Karpas-422 (cell line): ENCODE measurements around the gene KRTAP5-7. TPM values are rescaled to one million over a fixed set of nuclear protein-coding genes. Genes with fewer than 3 reads are reported as not detected.

Experiments used
- DNase-seq: peaks from one replicate; pipeline ENCODE4 v3.0.0-alpha.2; 2015
- H2AFZ ChIP-seq: fragments of 200-600 bp; sonication (generic); 2 replicates; pipeline ENCODE4 v1.6.1; 2014; ENCODE audit warnings: antibody characterized with exemption, low read length, mixed read lengths
- H3K27ac ChIP-seq: fragments of 200-600 bp; sonication (generic); 2 replicates; pipeline ENCODE4 v1.5.1; 2014; ENCODE audit warnings: mild to moderate bottlenecking, low read length, moderate library complexity
- H3K27me3 ChIP-seq: fragments of 200-600 bp; sonication (generic); 2 replicates; pipeline ENCODE4 v1.6.1; 2014; ENCODE audit warnings: low read length, mixed read lengths
- H3K36me3 ChIP-seq: fragments of 200-600 bp; sonication (generic); 2 replicates; pipeline ENCODE4 v1.6.1; 2014; ENCODE audit warnings: low read length, mixed read lengths; ENCODE audit not compliant: insufficient read depth
- H3K4me1 ChIP-seq: fragments of 200-600 bp; sonication (generic); 2 replicates; pipeline ENCODE4 v1.6.1; 2014; ENCODE audit warnings: mild to moderate bottlenecking, low read length, mixed read lengths
- H3K4me2 ChIP-seq: fragments of 200-600 bp; sonication (generic); 2 replicates; pipeline ENCODE4 v1.6.1; 2014; ENCODE audit warnings: low read length, low read depth, mild to moderate bottlenecking; ENCODE audit not compliant: poor library complexity, severe bottlenecking
- H3K4me3 ChIP-seq: fragments of 200-600 bp; sonication (generic); 2 replicates; pipeline ENCODE4 v1.5.1; 2014; ENCODE audit warnings: mild to moderate bottlenecking, antibody characterized with exemption, low read length, mixed read lengths
- H3K79me2 ChIP-seq: fragments of 200-600 bp; sonication (generic); 2 replicates; pipeline ENCODE4 v1.6.1; 2014; ENCODE audit warnings: mild to moderate bottlenecking, low read length, mixed read lengths
- H3K9ac ChIP-seq: fragments of 200-600 bp; sonication (generic); 2 replicates; pipeline ENCODE4 v1.6.0; 2014; ENCODE audit warnings: low read length
- H3K9me2 ChIP-seq: fragments of 200-600 bp; sonication (generic), shearing (Covaris generic); replicated peaks from 2 replicates; pipeline ENCODE4 v1.6.0; 2014; ENCODE audit warnings: mild to moderate bottlenecking, low read length, moderate library complexity; ENCODE audit not compliant: insufficient read depth
- H3K9me3 ChIP-seq: fragments of 300-700, 200-600 bp; sonication (generic); 2 replicates; pipeline ENCODE4 v1.6.1; 2014; ENCODE audit warnings: low read length, mixed read lengths
- H4K20me1 ChIP-seq: fragments of 200-600 bp; sonication (generic); 2 replicates; pipeline ENCODE4 v1.6.1; 2014; ENCODE audit warnings: mild to moderate bottlenecking, antibody characterized with exemption, low read length, low read depth; ENCODE audit not compliant: insufficient read depth
- total RNA-seq: library from RNA; depleted of rRNA; stranded (reverse); fragments of >200 nt; shearing (Covaris generic); gene quantifications from 2 replicates; pipeline ENCODE4 v1.2.3, GENCODE V29; 2014; ENCODE audit warnings: low replicate concordance

KRTAP5-7 gene
- total RNA-seq, 1 experiment from 2014 or later: 1.5 TPM

- Histone ChIP-seq H3K9ac (no peak overlapping the region), H2AFZ (no peak overlapping the region), H3K4me3 (no peak overlapping the region), H3K9me3 (no peaks in the 10 kb centered on the region), H4K20me1 (no peaks in the 10 kb centered on the region), H3K27ac (no peak overlapping the region), H3K4me2 (no peak overlapping the region), H3K4me1 (no peaks in the 10 kb centered on the region), H3K36me3 (peaks cover 14% of the 10 kb centered on the region), H3K27me3 (no peaks in the 10 kb centered on the region), H3K9me2 (no peaks in the 10 kb centered on the region), H3K79me2 (no peaks in the 10 kb centered on the region)
- DNase-seq: no peak
Measured at GRCh38 chr11:71484248-71485062, 42.6 kb upstream of the KRTAP5-7 start.

GRCh38 chr11:71485063-71485399 is 42.0 kb upstream of the KRTAP5-7 start:
- no peak overlapping the region for H3K4me2 ChIP-seq
- H3K27ac ChIP-seq: no peak overlapping the region
- DNase-seq: no peak
- no peak overlapping the region for H3K4me3 ChIP-seq
- H3K9ac ChIP-seq: no peak overlapping the region
- H3K9me3 ChIP-seq: no peaks in the 10 kb centered on the region
- H4K20me1 ChIP-seq: no peaks in the 10 kb centered on the region
- H3K27me3 ChIP-seq: no peaks in the 10 kb centered on the region
- H3K36me3 ChIP-seq: peaks cover 14% of the 10 kb centered on the region
- H3K9me2 ChIP-seq: no peaks in the 10 kb centered on the region
- H3K4me1 ChIP-seq: no peaks in the 10 kb centered on the region
- H3K79me2 ChIP-seq: no peaks in the 10 kb centered on the region
- H2AFZ ChIP-seq: no peak overlapping the region

GRCh38 chr11:71485466-71485865 is 41.6 kb upstream of the KRTAP5-7 start:
- H3K4me3 ChIP-seq: no peak overlapping the region
- H3K27ac ChIP-seq: no peak overlapping the region
- H2AFZ ChIP-seq: no peak overlapping the region
- no peaks in the 10 kb centered on the region for H3K9me3 ChIP-seq
- H3K9ac ChIP-seq: no peak overlapping the region
- H3K36me3 ChIP-seq: peaks cover 14% of the 10 kb centered on the region
- no peaks in the 10 kb centered on the region for H3K9me2 ChIP-seq
- H3K4me1 ChIP-seq: no peaks in the 10 kb centered on the region
- H3K27me3 ChIP-seq: no peaks in the 10 kb centered on the region
- H3K4me2 ChIP-seq: no peak overlapping the region
- no peaks in the 10 kb centered on the region for H3K79me2 ChIP-seq
- no peak for DNase-seq
- H4K20me1 ChIP-seq: no peaks in the 10 kb centered on the region

- Histone ChIP-seq H3K9ac (no peak overlapping the region), H3K4me1 (no peaks in the 10 kb centered on the region), H3K4me3 (no peak overlapping the region), H3K9me2 (no peaks in the 10 kb centered on the region), H3K79me2 (no peaks in the 10 kb centered on the region), H3K9me3 (no peaks in the 10 kb centered on the region), H4K20me1 (no peaks in the 10 kb centered on the region), H3K27me3 (no peaks in the 10 kb centered on the region), H2AFZ (no peak overlapping the region), H3K36me3 (peaks cover 14% of the 10 kb centered on the region), H3K27ac (no peak overlapping the region), H3K4me2 (no peak overlapping the region)
- DNase-seq: no peak
Measured at GRCh38 chr11:71486320-71486719, 40.7 kb upstream of the KRTAP5-7 start.

- Histone ChIP-seq H3K4me3 (no peak overlapping the region), H4K20me1 (no peaks in the 10 kb centered on the region), H3K9ac (no peak overlapping the region), H3K27ac (no peak overlapping the region), H3K9me3 (no peaks in the 10 kb centered on the region), H3K9me2 (no peaks in the 10 kb centered on the region), H3K79me2 (no peaks in the 10 kb centered on the region), H3K36me3 (peaks cover 2% of the 10 kb centered on the region; the same call in 1 of the 2 replicates), H3K27me3 (no peaks in the 10 kb centered on the region), H3K4me1 (no peaks in the 10 kb centered on the region), H3K4me2 (no peak overlapping the region), H2AFZ (no peak overlapping the region)
- no peak for DNase-seq
Measured at GRCh38 chr11:71488681-71489270, 38.3 kb upstream of the KRTAP5-7 start.

- H3K36me3 ChIP-seq: 0 out of 2 replicates have a peak, but pooled peaks cover 2% of the 10 kb centered on the region
- no peak overlapping the region for H3K9ac ChIP-seq
- H3K9me3 ChIP-seq: no peaks in the 10 kb centered on the region
- no peak overlapping the region for H3K27ac ChIP-seq
- no peak overlapping the region for H3K4me2 ChIP-seq
- no peaks in the 10 kb centered on the region for H3K9me2 ChIP-seq
- no peak overlapping the region for H3K4me3 ChIP-seq
- DNase-seq: no peak
- H3K27me3 ChIP-seq: no peaks in the 10 kb centered on the region
- H3K4me1 ChIP-seq: no peaks in the 10 kb centered on the region
- no peak overlapping the region for H2AFZ ChIP-seq
- H4K20me1 ChIP-seq: no peaks in the 10 kb centered on the region
- no peaks in the 10 kb centered on the region for H3K79me2 ChIP-seq
Measured at GRCh38 chr11:71489311-71490043, 37.6 kb upstream of the KRTAP5-7 start.

- H3K9me3 ChIP-seq: no peaks in the 10 kb centered on the region
- H3K36me3 ChIP-seq: 0 out of 2 replicates have a peak, but pooled peaks cover 2% of the 10 kb centered on the region
- H3K4me3 ChIP-seq: no peak overlapping the region
- H3K9ac ChIP-seq: no peak overlapping the region
- H2AFZ ChIP-seq: no peak overlapping the region
- DNase-seq: no peak
- no peak overlapping the region for H3K27ac ChIP-seq
- H3K4me2 ChIP-seq: no peak overlapping the region
- no peaks in the 10 kb centered on the region for H3K9me2 ChIP-seq
- H3K79me2 ChIP-seq: no peaks in the 10 kb centered on the region
- no peaks in the 10 kb centered on the region for H4K20me1 ChIP-seq
- H3K27me3 ChIP-seq: no peaks in the 10 kb centered on the region
- H3K4me1 ChIP-seq: no peaks in the 10 kb centered on the region
Measured at GRCh38 chr11:71490044-71490730, 36.9 kb upstream of the KRTAP5-7 start.
